Coronary artery (tissue), 2 donors: Measurements from ENCODE around the gene PRMT1.

Source experiments
- DNase-seq: peaks from one replicate; pipeline ENCODE4 v3.0.0-alpha.2; 2017; ENCODE audit warnings: low spot score
- H3K27ac ChIP-seq, 2 donors: fragments of 200-600 bp; sonication (generic); one replicate each; pipeline ENCODE4 v1.5.1; 2016 to 2019
- H3K4me3 ChIP-seq: fragments of 200-600 bp; sonication (generic); 2 replicates; pipeline ENCODE4 v1.5.1; 2016; ENCODE audit warnings: mild to moderate bottlenecking, moderate library complexity
- CTCF ChIP-seq: fragments of 200-600 bp; sonication (generic); IDR thresholded peaks from one replicate; pipeline ENCODE4 v1.5.1; 2019; ENCODE audit warnings: antibody characterized with exemption

Gene PRMT1

GRCh38 chr19:49685845-49686332 lies 8.8 kb downstream of the PRMT1 start:
- DNase-seq: no peak
- no peak overlapping the region for H3K27ac ChIP-seq
- no peak overlapping the region for H3K4me3 ChIP-seq
- TF ChIP-seq CTCF: no peak

- Histone ChIP-seq H3K27ac (no peak overlapping the region), H3K4me3 (no peak overlapping the region)
- TF ChIP-seq CTCF: no peak
- DNase-seq: no peak
These were observed 9.5 kb downstream of the PRMT1 start for GRCh38 chr19:49686503-49687088.

- Histone ChIP-seq H3K27ac (no peak overlapping the region), H3K4me3 (no peak overlapping the region)
- DNase-seq: no peak
- no peak for TF ChIP-seq CTCF
These were observed 10.1 kb downstream of the PRMT1 start for GRCh38 chr19:49687150-49687549.

GRCh38 chr19:49687566-49688316 lies 10.7 kb downstream of the PRMT1 start:
- H3K4me3 ChIP-seq: peak overlapping the region; percentile 20
- peak overlapping the region in 1 of 2 donors; percentile 49 for H3K27ac ChIP-seq
- DNase-seq: no peak
- no peak for TF ChIP-seq CTCF

GRCh38 chr19:49688531-49689132 lies 11.6 kb downstream of the PRMT1 start:
- no peak for DNase-seq
- no peak for TF ChIP-seq CTCF
- H3K27ac ChIP-seq: peak overlapping the region in 1 of 2 donors; percentile 49
- no peak overlapping the region for H3K4me3 ChIP-seq

- TF ChIP-seq CTCF: peak; percentile 33
- H3K27ac ChIP-seq: peak within 1 kb of the TSS in 1 of 2 donors; percentile 49
- DNase-seq: no peak
- peak within 1 kb of the TSS; percentile 61 for H3K4me3 ChIP-seq
These were observed 12.3 kb downstream of the PRMT1 start, which contains the start of gene ADM5 for GRCh38 chr19:49689133-49690078. TSS of gene ADM5 (plus strand) at chr19:49689594. CDS start at chr19:49689838, 244 bp downstream.
